HEK293T (cell line): ENCODE results near the gene GNB5.

ENCODE experiments used
- CTBP1 ChIP-seq: fragments of 450-650 bp; IDR thresholded peaks from 2 replicates; pipeline ENCODE4 v1.6.1; 2016; ENCODE audit warnings: borderline replicate concordance
- FOXK2 ChIP-seq: fragments of 450-650 bp; IDR thresholded peaks from 2 replicates; pipeline ENCODE4 v1.6.1; 2016; ENCODE audit warnings: mild to moderate bottlenecking
- HDGF ChIP-seq: fragments of 450-650 bp; IDR thresholded peaks from 2 replicates; pipeline ENCODE4 v1.6.1; 2017; ENCODE audit warnings: antibody characterized with exemption, borderline replicate concordance
- L3MBTL2 ChIP-seq: fragments of 450-650 bp; conservative IDR thresholded peaks from 2 replicates; pipeline ENCODE4 v1.6.1; 2016; ENCODE audit warnings: mild to moderate bottlenecking
- SP1 ChIP-seq: fragments of 450-650 bp; IDR thresholded peaks from 2 replicates; pipeline ENCODE4 v1.6.1; 2017
- ZNF384 ChIP-seq: fragments of 450-650 bp; IDR thresholded peaks from 2 replicates; pipeline ENCODE4 v1.6.1; 2016

DNA sequence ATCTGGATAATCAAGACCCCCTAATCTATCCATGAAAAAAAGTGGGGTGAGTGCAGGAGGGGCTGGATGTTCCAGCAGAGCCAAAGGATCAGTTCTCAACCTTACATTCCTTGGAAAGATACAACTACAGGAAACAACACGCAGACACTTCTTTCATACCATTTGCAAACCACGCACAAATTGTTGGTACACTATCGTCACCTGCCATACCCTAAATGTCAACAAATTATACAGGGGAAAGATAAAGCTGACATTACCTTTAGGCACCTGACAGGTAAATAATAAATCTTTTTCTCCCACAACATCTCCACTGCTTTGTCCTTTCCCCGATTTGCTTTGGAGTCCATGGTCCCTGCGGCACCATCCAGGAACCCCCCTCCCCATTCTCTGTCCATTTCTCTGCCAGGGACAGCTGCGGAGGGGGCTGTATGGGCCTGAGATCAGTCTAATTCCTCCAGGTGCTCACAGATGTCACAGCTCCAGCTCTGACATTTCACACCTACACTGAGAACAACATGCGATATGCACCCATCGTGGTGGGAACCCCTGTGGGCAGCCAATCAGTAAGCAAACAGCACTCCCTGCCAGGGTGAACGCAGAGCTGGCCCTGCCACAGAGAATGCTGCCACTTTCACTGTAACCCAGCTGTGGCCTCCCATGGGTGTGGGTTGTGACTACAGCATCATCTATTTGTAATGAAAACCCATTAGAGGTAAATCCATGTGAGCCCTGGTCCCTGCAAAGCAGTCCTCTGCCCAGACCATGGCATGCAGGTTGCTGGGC lies 41.0 kb downstream of the GNB5 start:
- no peak for TF ChIP-seq CTBP1
- TF ChIP-seq FOXK2, result no peak
- TF ChIP-seq SP1, result no peak
- no peak for TF ChIP-seq ZNF384
- no peak for TF ChIP-seq L3MBTL2
- TF ChIP-seq HDGF, result no peak
